Panc1 (cell line): ENCODE measurements around the gene PPP2R1B. TPM values are rescaled to one million over a fixed set of nuclear protein-coding genes. Genes with fewer than 3 reads are reported as not detected.
A peak's percentile ranks its signal among the peaks of the same experiment; 100 is the strongest.

Source experiments
- ATAC-seq: fragments of 200-7000 bp; cut with Tn5 transposase; 2 replicates; pipeline ENCODE4 v1.9.1; 2020; ENCODE audit warnings: mild to moderate bottlenecking, moderate library complexity
- BruUV-seq: library from RNA; stranded (reverse); fragments of 400-500 nt; replicated peaks from 2 replicates; lab custom pipeline; 2021; lab: Mats Ljungman, UMichigan
- CTCF ChIA-PET: fragments of 300-600 bp; sonication (Branson Sonifier 250); formaldehyde crosslinking; loops from one replicate; lab custom pipeline; 2022; ENCODE audit warnings: antibody characterized with exemption; lab: Charles Lee
- POLR2A ChIA-PET: fragments of 300-600 bp; sonication (Branson Sonifier 250); formaldehyde crosslinking; loops from one replicate; lab custom pipeline; 2022; ENCODE audit warnings: antibody characterized with exemption; lab: Charles Lee
- DNase-seq: peaks from one replicate; pipeline ENCODE4 v3.0.0-alpha.2; 2010; ENCODE audit warnings: low read depth, low spot score
- H3K27ac ChIP-seq: 2 replicates; pipeline ENCODE4 v1.5.1; 2011; ENCODE audit warnings: mild to moderate bottlenecking, low read length, inconsistent platforms
- H3K27me3 ChIP-seq: fragments of 200-500 bp; sonication (Bioruptor generic); 2 replicates; pipeline ENCODE4 v1.6.0; 2014; ENCODE audit warnings: low read length, inconsistent platforms; ENCODE audit not compliant: control insufficient read depth, insufficient read depth
- H3K36me3 ChIP-seq: fragments of 200-500 bp; sonication (Bioruptor generic); 2 replicates; pipeline ENCODE4 v1.5.1; 2014; ENCODE audit warnings: inconsistent platforms, mild to moderate bottlenecking, low read length, moderate library complexity; ENCODE audit not compliant: control insufficient read depth, insufficient read depth
- H3K4me1 ChIP-seq: 2 replicates; pipeline ENCODE4 v1.5.1; 2011; ENCODE audit warnings: inconsistent platforms, mild to moderate bottlenecking, low read length, moderate library complexity; ENCODE audit not compliant: control insufficient read depth, insufficient read depth
- H3K4me3 ChIP-seq, 2 experiments: 2 replicates each; pipeline ENCODE4 v1.5.1; 2011 to 2012; ENCODE audit warnings: low read depth in 2 of 2, low read length in 2 of 2, mild to moderate bottlenecking in 2 of 2, inconsistent platforms in 1 of 2, moderate library complexity in 1 of 2
- H3K9me3 ChIP-seq: fragments of 200-500 bp; sonication (Bioruptor generic); 2 replicates; pipeline ENCODE4 v1.5.1; 2014; ENCODE audit warnings: low read depth, mild to moderate bottlenecking, inconsistent platforms, low read length, moderate library complexity; ENCODE audit not compliant: control insufficient read depth, insufficient read depth
- CTCF ChIP-seq: fragments of 450-650 bp; IDR thresholded peaks from 2 replicates; pipeline ENCODE4 v1.5.1; 2017; ENCODE audit warnings: mild to moderate bottlenecking
- POLR2AphosphoS5 ChIP-seq: IDR thresholded peaks from 2 replicates; pipeline ENCODE4 v1.6.1; 2012; ENCODE audit warnings: mild to moderate bottlenecking, low read depth, low read length, moderate library complexity
- REST ChIP-seq, 2 experiments: IDR thresholded peaks; 2 replicates each; pipeline ENCODE4 v1.6.1; 2011 to 2012; ENCODE audit warnings: low read depth in 2 of 2, control low read depth in 1 of 2, low read length in 1 of 2, mild to moderate bottlenecking in 1 of 2, moderate library complexity in 1 of 2; ENCODE audit not compliant: insufficient read depth in 1 of 2
- SIN3A ChIP-seq: IDR thresholded peaks from 2 replicates; pipeline ENCODE4 v1.6.1; 2012; ENCODE audit warnings: low read depth, mild to moderate bottlenecking, low read length, moderate library complexity, borderline replicate concordance; ENCODE audit not compliant: insufficient read depth
- TCF7L2 ChIP-seq: IDR thresholded peaks from 2 replicates; pipeline ENCODE4 v1.6.1; 2011; ENCODE audit warnings: mild to moderate bottlenecking, low read depth, low read length, inconsistent platforms
- in situ Hi-C: cut with HindIII; loops from 2 replicates; pipeline ENCODE4 v1.10.0; 2016; ENCODE audit warnings: low sequenced_read_pairs, low pct_unique_long_range_greater_than_20kb
- intact Hi-C: fragments of 100-400 bp; cut with micrococcal nuclease; formaldehyde crosslinking; loops from one replicate; pipeline ENCODE4 v1.10.0; 2022; ENCODE audit not compliant: unreplicated experiment
- total RNA-seq: library from RNA; stranded (reverse); gene quantifications from one replicate; pipeline ENCODE4 v1.2.1, GENCODE V29; 2021; ENCODE audit not compliant: unreplicated experiment

PPP2R1B gene
- total RNA-seq, 1 experiment from 2014 or later: 57.7 TPM

DNA sequence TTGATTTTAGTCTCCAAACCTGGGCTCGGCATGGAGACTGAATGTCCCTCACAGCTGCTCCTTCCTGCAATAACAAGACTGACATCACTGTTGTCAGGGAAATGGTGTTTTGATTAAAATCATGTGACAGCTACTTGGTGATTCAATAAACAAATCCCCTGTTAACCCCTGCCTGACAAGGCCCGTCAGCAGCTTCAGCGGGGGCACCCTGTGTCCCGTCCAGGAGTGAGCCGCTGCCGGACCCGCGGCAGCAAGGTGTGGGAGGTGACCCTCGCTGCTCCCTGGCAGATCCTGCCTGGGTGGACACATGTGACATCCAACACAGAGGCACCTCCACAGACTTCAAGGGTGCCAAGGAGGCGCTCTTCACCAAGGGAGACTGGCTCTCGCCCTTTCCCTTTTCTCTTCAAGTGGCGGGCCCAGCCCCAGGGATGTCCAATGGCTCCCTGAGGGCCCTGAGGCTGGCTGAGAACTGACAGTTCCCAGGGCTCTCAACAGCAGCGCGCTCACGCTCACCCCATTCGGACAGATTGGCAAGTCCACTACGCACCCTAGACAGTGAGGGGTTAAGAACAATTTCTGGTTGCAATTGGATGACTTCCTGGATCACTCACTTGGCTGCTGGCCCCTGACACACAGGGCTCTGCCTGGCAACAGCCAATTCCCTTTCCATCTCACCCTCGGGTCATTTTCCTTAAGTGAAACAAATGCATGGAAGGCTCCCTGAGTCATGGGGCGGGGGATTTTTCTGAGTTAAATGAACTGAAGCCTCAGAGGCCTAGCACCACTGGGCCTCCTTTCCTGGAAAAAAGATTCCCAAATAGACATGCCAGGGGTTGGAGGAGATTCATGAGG, 30.7 kb downstream of the PPP2R1B start:
- in situ Hi-C loops (no loop called here), intact Hi-C loops (no loop called here)
- ChIA-PET POLR2A (no interaction called here), CTCF (interaction anchor here (0.6 to 0.9 kb wide), 2 partner anchors 19 to 42 kb away, joined by 3 read pairs; no protein-coding TSS in a partner anchor)
- 0 out of 2 replicates have a peak overlapping the region, but pooled peaks have one; percentile 4 for H3K27ac ChIP-seq
- no peak for DNase-seq
- peaks cover 9% of the 10 kb centered on the region; the same call in 1 of the 2 replicates for H3K4me1 ChIP-seq
- H3K36me3 ChIP-seq: peaks cover under 1% of the 10 kb centered on the region; the same call in 1 of the 2 replicates
- no peaks in the 10 kb centered on the region for H3K27me3 ChIP-seq
- BruUV-seq: no TSS peak
- no peaks in the 10 kb centered on the region for H3K9me3 ChIP-seq
- ATAC-seq: peak; percentile 20
- TF ChIP-seq TCF7L2 (no peak), CTCF (no peak), POLR2AphosphoS5 (no peak; the same call in 1 of the 2 replicates), REST (IDR thresholded peaks at IDR 0.05; ENCODE audit: insufficient read depth in 1 of 2, low read depth in 2 of 2, low read length in 1 of 2) (no peak), SIN3A (no peak)
- no peak overlapping the region for H3K4me3 ChIP-seq

DNA sequence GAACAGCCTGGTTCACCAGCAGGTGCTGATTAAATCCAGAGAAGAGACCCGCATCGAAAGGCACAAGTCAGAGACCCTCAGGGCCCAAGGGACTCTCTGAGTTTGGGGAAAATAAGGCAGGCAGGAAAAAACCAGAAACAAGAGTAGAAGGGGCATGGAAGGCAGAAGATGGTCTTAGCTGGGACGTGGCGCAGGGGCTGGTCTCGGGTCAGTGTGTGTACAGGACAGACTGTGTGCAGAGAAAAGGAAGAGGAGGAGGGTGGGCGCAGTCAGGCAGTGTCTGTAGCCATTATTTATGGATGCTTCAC, 31.3 kb downstream of the PPP2R1B start:
- Histone ChIP-seq H3K9me3 (no peaks in the 10 kb centered on the region), H3K4me1 (peaks cover 9% of the 10 kb centered on the region; the same call in 1 of the 2 replicates), H3K36me3 (no peaks in the 10 kb centered on the region), H3K27ac (peak overlapping the region; percentile 20; the same call in 1 of the 2 replicates), H3K27me3 (no peaks in the 10 kb centered on the region), H3K4me3 (no peak overlapping the region)
- TF ChIP-seq SIN3A (no peak), POLR2AphosphoS5 (no peak), REST (IDR thresholded peaks at IDR 0.05; ENCODE audit: insufficient read depth in 1 of 2, low read depth in 2 of 2, low read length in 1 of 2) (no peak)
- ATAC-seq (no peak), DNase-seq (no peak)
- BruUV-seq: no TSS peak
- ChIA-PET POLR2A (no interaction called here), CTCF (interaction anchor here (0.6 to 0.9 kb wide), 2 partner anchors 18 to 42 kb away, joined by 3 read pairs; no protein-coding TSS in a partner anchor)
- in situ Hi-C loops (no loop called here), intact Hi-C loops (no loop called here)
